Nephron (organoid): ENCODE measurements around the gene XXYLT1.

Experiments used
- H3K27ac Mint-ChIP-seq, 3 experiments: 2 replicates each; pipeline ENCODE4 v1.8.0; 2020; ENCODE audit warnings: mixed read lengths in 3 of 3, mild to moderate bottlenecking in 2 of 3, moderate library complexity in 1 of 3
- H3K27me3 Mint-ChIP-seq: 2 replicates; pipeline ENCODE4 v1.8.0; 2021; ENCODE audit warnings: low read depth, mild to moderate bottlenecking, moderate library complexity, mixed read lengths
- H3K36me3 Mint-ChIP-seq: 2 replicates; pipeline ENCODE4 v1.8.0; 2020; ENCODE audit warnings: low read depth, mixed read lengths
- H3K4me1 Mint-ChIP-seq: 2 replicates; pipeline ENCODE4 v1.8.0; 2020; ENCODE audit warnings: mixed read lengths
- H3K4me3 Mint-ChIP-seq, 3 experiments: 2 replicates each; pipeline ENCODE4 v1.8.0; 2020; ENCODE audit warnings: mild to moderate bottlenecking in 3 of 3, mixed read lengths in 3 of 3, moderate library complexity in 2 of 3
- H3K9me3 Mint-ChIP-seq: 2 replicates; pipeline ENCODE4 v1.8.0; 2020; ENCODE audit warnings: mixed read lengths
- CTCF ChIP-seq, 3 experiments: fragments of 200-600 bp; sonication (generic); IDR thresholded peaks; one replicate each; pipeline ENCODE4 v1.5.0; 2021; ENCODE audit warnings: antibody characterized with exemption in 3 of 3; ENCODE audit not compliant: unreplicated experiment in 3 of 3

The XXYLT1 gene

GRCh38 chr3:195032955-195033354 is 238.0 kb downstream of the XXYLT1 start:
- Mint-ChIP-seq H3K27me3 (peaks cover 19% of the 10 kb centered on the region), H3K27ac (peak overlapping the region in 1 of 3 experiments; percentile 9), H3K4me3 (no peak overlapping the region), H3K4me1 (peaks cover 17% of the 10 kb centered on the region), H3K9me3 (peaks cover 3% of the 10 kb centered on the region), H3K36me3 (no peaks in the 10 kb centered on the region)
- TF ChIP-seq CTCF (IDR thresholded peaks at IDR 0.05; ENCODE audit: unreplicated experiment in 3 of 3): no peak

- Mint-ChIP-seq H3K9me3 (no peaks in the 10 kb centered on the region), H3K27me3 (peaks cover 19% of the 10 kb centered on the region), H3K4me1 (peaks cover 16% of the 10 kb centered on the region), H3K4me3 (no peak overlapping the region), H3K27ac (no peak overlapping the region), H3K36me3 (no peaks in the 10 kb centered on the region)
- no peak for TF ChIP-seq CTCF (IDR thresholded peaks at IDR 0.05; ENCODE audit: unreplicated experiment in 3 of 3)
Measured at GRCh38 chr3:195032106-195032759, 238.7 kb downstream of the XXYLT1 start.

GRCh38 chr3:195031574-195032003 is 239.4 kb downstream of the XXYLT1 start:
- H3K9me3 Mint-ChIP-seq: no peaks in the 10 kb centered on the region
- H3K27me3 Mint-ChIP-seq: peaks cover 18% of the 10 kb centered on the region
- no peaks in the 10 kb centered on the region for H3K36me3 Mint-ChIP-seq
- H3K4me3 Mint-ChIP-seq: no peak overlapping the region
- no peak for TF ChIP-seq CTCF (IDR thresholded peaks at IDR 0.05; ENCODE audit: unreplicated experiment in 3 of 3)
- H3K4me1 Mint-ChIP-seq: peaks cover 16% of the 10 kb centered on the region
- H3K27ac Mint-ChIP-seq: peak overlapping the region in 1 of 3 experiments; percentile 78

- H3K4me3 Mint-ChIP-seq: no peak overlapping the region
- peaks cover 16% of the 10 kb centered on the region for H3K4me1 Mint-ChIP-seq
- H3K9me3 Mint-ChIP-seq: no peaks in the 10 kb centered on the region
- no peak for TF ChIP-seq CTCF (IDR thresholded peaks at IDR 0.05; ENCODE audit: unreplicated experiment in 3 of 3)
- H3K36me3 Mint-ChIP-seq: no peaks in the 10 kb centered on the region
- H3K27ac Mint-ChIP-seq: peak overlapping the region; percentile 78 to 86 (median 80)
- peaks cover 12% of the 10 kb centered on the region for H3K27me3 Mint-ChIP-seq
Measured at GRCh38 chr3:195030791-195031321, 240.1 kb downstream of the XXYLT1 start.

GRCh38 chr3:195028877-195029606 is 241.9 kb downstream of the XXYLT1 start:
- TF ChIP-seq CTCF (IDR thresholded peaks at IDR 0.05; ENCODE audit: unreplicated experiment in 3 of 3): no peak
- H3K27me3 Mint-ChIP-seq: peaks cover 8% of the 10 kb centered on the region
- H3K27ac Mint-ChIP-seq: no peak overlapping the region
- H3K9me3 Mint-ChIP-seq: peaks cover 6% of the 10 kb centered on the region
- peaks cover 16% of the 10 kb centered on the region for H3K4me1 Mint-ChIP-seq
- no peaks in the 10 kb centered on the region for H3K36me3 Mint-ChIP-seq
- H3K4me3 Mint-ChIP-seq: no peak overlapping the region
